ENCODE results near the gene CD247.
"Not testable (repeated sequence)": the region's sequence is repeated elsewhere in the genome, so short reads cannot be mapped to it uniquely, and the experiment has no call there.

The CD247 gene

DNA sequence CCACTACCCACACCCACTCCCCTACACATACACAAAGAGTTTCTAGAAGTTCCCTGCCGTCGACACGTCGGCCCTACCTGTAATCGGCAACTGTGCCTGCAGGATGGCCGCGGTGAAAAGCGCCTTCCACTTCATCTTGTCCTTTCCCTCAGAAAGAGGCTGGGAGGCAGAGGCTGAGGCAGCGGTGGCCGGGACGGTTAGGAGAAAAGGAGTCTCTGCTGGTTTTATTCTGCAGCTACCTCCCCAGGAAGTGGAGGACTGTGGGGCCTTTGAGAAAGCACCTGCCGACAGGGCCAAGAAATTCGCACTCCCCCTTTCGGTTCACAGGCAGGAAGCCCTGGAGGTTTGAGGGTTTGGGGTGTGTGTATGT is at the start of gene CD247:
Gene CD247, minus strand, starts transcription at position 199 of the 370 bp plus-strand sequence. Its CDS starts 64 bp downstream, at position 135.
- peak; percentile 51 to 56 for DNase-seq

GRCh38 chr1:167567663-167568062 is 49.3 kb upstream of the CD247 start:
- DNase-seq, result no peak

GRCh38 chr1:167566766-167567165 is 48.4 kb upstream of the CD247 start:
- no peak for DNase-seq

DNA sequence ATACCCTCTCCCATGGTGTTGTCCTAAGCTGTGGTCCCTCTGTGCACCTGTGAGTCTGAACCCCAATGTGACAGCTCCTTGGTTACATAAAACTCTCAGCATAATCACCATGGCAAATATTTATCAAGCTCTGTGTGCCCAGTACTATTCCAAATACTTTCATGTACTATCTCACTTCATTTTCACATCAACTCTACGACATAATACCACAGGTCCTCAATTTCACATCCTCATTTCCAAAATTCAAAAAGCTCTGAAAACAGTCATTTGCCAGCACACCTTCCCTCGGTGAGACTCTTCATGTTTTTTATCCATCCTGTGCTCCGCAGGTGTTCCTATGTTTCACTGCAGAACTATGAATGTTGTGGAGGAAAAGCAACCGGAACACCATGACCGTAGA is 47.6 kb upstream of the CD247 start:
- no peak for DNase-seq

- DNase-seq, result peak; percentile 70 to 75
Measured at GRCh38 chr1:167564612-167565270, 46.4 kb upstream of the CD247 start.

DNA sequence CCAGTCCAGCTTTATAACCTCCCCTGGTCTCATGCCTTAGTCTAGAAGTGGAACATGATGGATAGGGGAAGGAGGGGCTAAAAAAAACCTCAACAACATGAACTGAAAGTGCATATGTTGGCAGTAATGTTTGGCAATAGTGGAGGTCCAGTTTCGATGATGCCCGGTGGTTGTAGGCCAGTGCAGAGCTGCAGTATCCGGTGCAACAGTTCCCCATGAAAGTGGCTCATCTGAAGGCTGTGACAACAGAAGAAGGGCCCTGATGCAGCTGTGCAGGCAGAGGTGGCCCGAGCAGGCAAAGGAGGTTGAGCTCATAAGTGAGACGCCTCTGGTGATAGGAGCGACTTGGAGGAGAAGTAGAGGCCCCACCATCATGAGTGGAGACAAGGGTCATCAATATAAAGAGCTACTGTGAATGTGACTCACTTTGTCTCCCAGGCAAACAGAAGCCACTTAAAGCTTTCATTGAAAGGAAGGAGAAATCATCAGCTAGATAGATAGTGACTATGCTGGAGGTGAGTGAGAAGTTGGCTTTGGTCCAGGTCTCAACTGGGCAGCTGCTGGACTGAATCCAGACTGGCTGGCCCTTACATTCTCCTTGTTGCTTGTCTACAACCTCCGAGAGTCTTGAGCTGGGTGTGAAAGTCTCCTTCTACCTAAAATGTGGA is 45.4 kb upstream of the CD247 start:
- DNase-seq, result no peak

GRCh38 chr1:167562702-167563101 is 44.4 kb upstream of the CD247 start:
- no peak for DNase-seq

DNA sequence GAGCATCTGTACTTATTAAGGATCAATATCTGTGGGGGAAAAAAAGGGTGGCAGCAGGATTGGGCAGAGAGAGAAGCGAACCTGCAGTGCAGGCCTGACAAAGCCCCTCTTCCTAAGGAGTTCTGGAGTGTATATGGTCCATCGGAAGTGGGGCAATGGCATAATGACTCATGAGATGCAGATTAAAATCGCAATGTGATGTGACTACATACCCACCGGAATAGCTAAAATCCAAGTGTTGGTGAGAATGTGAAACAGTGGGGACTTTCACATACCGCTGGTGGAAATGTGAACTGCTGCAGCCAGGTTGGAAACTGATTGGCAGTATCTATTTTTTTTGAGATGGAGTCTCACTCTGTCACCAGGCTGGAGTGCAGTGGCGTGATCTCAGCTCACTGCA is 43.4 kb upstream of the CD247 start:
- DNase-seq, result no peak

DNA sequence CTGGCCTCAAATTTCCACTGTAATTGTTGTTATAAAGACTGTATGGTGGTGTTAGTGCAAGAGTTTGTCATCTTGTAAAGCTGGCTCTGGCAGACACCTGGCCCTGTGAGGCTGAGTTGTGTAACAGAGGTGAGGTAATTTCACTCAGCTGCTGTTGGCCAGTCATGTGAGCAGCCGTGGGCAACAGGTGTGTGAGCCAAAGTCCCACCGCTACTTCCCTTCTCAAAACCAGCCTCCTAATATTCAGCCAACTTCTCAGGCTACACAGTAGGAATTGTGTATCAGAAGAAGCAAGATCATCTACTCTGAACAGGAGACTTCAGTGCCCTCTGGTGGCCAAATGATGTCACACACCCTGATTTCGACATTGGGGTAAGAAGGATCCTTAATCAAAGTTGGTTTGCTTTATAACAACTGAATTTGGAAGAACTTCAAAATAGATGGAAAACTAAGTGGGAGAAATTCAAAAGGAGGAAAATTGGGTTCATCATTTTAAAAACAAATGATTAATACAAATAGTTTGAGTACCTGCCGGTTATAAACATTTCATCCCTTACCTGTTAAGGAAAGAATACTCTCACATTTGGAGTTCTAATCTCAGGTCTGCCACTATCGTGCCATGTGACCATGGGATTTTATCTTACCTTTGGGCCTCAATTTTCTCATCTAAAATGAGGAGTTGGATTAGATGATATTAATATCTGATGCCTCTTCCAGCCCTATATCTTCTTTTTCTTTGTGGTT is 37.8 kb upstream of the CD247 start:
- DNase-seq, result peak; percentile 65 to 74

DNA sequence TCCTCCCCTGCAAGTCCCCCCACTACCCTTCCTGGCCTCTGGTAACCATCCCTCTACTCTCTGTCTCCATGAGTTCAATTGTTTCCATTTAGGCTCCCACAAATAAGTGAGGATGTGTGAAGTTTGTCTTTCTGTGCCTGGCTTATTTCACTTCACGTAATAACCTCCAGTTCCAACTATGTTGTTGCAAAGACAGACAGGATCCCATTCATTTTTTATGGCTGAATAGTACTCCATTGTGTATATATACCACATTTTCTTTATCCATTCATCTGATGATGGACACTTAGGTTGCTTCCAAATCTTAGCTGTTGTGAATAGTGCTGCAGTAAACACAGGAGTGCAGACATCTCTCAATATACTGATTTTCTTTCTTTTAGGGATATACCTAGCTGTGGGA is 36.7 kb upstream of the CD247 start:
- not testable (repeated sequence) for DNase-seq

DNA sequence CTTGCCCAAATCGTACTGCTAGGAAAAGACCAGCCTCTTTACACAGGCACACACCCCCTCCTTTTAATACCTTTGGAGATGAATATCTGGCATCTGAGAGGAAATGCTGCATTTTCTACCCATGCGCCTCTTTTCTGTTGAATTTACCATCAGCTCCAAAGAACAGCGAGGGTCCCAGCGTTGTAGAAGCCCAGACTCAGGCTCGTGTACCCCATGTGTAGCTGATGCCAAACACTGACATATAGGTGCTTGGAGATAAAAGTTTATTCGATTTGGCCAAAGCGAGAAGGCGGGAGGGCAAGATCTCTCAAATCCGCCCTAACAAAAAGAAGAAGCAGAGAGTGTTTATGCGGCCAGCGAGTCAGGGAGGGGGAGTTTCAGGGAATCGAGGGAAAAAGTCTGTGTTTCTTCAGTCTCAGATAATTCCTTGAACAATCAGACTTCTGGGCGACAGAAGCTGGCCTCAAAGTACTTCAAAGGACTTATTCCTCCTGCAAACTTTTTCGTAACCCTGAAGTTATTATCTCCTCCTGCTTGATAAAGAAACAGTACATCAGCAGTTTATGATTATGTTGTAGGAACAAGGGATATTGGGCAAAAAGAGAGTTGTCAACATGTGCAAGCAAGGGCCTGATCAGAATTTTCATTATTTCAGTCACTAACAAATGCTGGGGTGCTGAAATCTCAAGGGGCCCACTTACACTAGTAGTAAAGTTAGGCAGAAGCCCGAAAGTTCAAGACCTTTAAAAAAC is 35.9 kb upstream of the CD247 start:
- peak; percentile 14 to 17 for DNase-seq

GRCh38 chr1:167553136-167554027 is 35.1 kb upstream of the CD247 start, which contains the start of gene CREG1:
CREG1 (minus strand) TSS chr1:167553762.
- peak; percentile 89 to 90 for DNase-seq

GRCh38 chr1:167551362-167551761 is 33.0 kb upstream of the CD247 start:
- peak; percentile 67 to 80 for DNase-seq

GRCh38 chr1:167548059-167548932 is 30.0 kb upstream of the CD247 start:
- peak; percentile 90 to 92 for DNase-seq

GRCh38 chr1:167546935-167547334 is 28.6 kb upstream of the CD247 start:
- DNase-seq, result no peak

GRCh38 chr1:167545349-167545748 is 27.0 kb upstream of the CD247 start:
- DNase-seq, result no peak

- DNase-seq, result no peak
Measured at GRCh38 chr1:167544447-167545093, 26.2 kb upstream of the CD247 start.

GRCh38 chr1:167543199-167543990 is 25.1 kb upstream of the CD247 start:
- no peak for DNase-seq

Measured in AML-193 (cell line).